HG02973 (cell line): ENCODE results near the gene C10orf67.

Experiments used
- ATAC-seq: cut with Tn5 transposase; IDR thresholded peaks from one replicate; pipeline ENCODE4 v1.9.1; 2021; ENCODE audit warnings: moderate library complexity; ENCODE audit not compliant: unreplicated experiment

The C10orf67 gene

DNA sequence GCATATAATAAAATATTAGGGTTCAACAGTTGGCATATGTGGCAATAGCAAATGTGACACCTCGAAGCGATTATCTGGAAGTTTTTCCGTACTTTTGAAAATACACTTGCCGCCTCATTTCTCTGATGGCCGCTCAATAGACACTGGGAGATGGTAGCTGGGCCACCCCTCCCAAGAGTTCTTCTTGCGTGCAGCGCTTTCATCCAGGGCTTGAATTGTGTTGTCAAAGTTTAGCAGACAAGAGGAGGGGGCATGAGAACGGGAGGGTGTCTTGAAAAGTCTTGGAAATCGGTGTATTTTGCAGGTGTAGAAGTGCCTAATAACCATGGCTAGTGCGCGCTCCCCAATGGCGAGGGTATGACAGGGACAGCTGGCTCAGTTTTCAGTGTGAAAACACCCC lies 144.0 kb downstream of the C10orf67 start:
- ATAC-seq: no peak

- ATAC-seq: no peak
Observed at GRCh38 chr10:23199768-23200511, 144.7 kb downstream of the C10orf67 start.

GRCh38 chr10:23198940-23199767 lies 145.4 kb downstream of the C10orf67 start:
- ATAC-seq: no peak

DNA sequence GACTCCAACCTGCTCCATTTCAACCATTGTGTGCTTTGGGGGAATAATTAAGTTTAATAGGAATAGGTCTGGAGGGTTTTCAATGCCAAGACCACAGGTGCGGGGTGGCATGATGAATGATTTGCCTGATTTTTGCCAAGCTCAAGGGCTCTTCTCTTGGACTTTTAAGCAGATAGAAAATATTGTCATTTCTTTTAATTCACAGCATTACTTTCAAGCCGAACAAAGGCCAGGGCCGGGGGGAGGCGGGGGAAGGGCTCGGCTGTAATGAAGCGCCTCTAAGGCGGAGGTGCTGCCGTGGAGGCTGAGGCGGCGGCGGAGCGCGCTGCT lies 146.0 kb downstream of the C10orf67 start:
- no peak for ATAC-seq

GRCh38 chr10:23197416-23197861 lies 147.2 kb downstream of the C10orf67 start:
- no peak for ATAC-seq

DNA sequence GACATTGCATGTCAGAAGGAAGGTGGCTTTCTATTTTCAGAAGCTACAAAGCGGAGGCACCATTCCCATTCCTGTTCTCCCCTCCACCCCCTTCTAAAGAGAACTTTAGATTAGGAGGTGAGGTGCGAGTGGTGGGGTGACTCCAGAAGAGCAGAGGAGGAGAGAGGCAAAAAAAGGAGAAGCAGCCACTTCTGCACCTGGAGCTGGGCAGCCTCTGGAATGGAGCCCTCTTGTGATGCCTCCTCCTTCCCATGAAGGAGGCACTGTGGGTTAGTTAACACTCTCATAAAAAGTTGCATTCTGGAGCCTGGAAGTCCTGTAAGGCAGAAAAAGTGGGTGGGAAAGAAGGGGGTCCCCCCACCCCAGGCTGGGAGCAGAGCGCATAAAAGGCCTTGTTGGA lies 147.7 kb downstream of the C10orf67 start:
- no peak for ATAC-seq

- no peak for ATAC-seq
Observed at GRCh38 chr10:23195846-23196600, 148.6 kb downstream of the C10orf67 start.

DNA sequence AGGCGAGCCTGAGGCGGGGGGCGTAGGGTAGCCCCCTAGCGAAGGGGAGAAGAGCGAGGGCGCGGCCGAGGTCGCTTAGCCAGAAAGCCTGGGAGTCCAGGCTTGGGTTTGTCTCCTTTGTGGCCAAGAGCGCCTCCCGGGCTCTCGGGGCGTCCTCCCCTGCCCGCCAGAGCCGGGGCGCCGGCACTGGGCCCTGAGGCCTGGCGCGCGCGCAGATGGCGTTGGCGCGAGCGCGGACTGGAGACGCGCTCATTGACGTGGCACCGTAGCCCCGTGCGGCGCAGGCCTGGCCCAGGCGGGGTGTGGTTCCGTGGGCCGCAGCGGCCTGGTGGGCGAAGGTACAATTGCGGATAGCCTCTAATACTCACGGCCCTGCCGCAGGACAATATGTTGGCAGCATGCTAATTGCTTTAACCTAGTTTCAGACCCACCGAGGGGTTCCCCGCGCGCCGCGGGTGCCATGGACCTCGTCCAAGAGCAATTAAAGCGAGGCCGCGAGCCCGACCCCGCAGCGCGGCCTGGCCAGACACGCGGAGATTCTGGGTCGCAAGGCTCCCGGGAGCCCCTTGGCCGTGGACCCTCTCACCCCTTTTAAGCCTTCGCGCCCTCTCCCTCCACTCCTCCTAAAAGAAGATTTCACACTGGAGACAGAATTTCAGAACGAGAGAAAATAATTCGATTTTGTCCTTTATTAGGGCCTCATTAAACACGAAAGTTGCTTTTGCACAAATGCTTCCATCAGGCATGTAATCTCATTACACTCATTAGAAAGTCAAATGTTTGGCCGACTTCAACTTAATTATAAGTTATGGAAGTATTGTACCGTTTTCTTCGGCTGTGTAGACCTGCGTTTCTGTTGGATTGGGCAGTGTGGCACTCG lies 149.4 kb downstream of the C10orf67 start:
- ATAC-seq: no peak

DNA sequence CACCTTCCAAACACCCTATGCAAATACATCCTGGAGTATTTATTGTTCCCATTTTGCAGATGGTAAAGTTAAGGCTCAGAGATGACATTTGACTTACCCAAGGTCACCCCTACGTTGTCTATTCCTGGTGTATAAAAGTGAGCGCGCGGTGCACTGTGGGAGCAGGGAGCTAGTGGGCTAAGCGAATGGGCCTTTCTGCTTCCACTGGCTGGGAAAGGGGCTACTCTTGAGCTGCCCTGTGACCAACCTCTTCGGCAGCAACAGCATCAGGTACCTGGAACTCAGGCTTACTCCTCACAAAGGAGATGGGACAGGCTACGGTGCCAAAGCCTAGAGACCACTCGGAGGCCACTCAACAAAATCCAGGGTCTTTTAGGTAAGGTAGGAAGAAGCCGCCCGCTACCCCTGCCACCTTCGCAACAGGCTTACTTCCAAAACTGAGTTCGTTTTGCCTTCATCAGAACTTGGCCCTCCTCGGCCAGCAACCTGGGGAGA lies 150.1 kb downstream of the C10orf67 start:
- no peak for ATAC-seq

GRCh38 chr10:23193435-23194074 lies 151.0 kb downstream of the C10orf67 start:
- no peak for ATAC-seq

DNA sequence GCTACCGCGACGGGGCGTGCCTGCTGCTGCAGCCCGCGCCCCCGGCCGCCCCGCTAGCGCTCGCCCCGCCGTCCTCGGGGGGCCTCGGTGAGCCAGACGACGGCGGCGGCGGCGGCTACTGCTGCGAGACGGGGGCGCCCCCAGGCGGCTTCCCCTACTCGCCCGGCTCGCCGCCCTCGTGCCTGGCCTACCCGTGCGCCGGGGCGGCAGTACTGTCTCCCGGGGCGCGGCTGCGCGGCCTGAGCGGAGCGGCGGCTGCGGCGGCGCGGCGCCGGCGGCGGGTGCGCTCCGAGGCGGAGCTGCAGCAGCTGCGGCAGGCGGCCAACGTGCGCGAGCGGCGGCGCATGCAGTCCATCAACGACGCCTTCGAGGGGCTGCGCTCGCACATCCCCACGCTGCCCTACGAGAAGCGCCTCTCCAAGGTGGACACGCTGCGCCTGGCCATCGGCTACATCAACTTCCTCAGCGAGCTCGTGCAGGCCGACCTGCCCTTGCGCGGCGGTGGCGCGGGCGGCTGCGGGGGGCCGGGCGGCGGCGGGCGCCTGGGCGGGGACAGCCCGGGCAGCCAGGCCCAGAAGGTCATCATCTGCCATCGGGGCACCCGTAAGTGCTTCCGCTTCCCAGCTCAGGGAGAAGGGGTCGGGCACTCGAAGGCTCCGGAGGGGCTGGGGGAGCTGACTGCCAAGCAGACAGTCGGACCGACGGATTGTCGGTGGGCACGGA lies 151.7 kb downstream of the C10orf67 start:
- ATAC-seq: no peak

GRCh38 chr10:23191764-23192711 lies 152.6 kb downstream of the C10orf67 start, which contains the start of gene PTF1A:
Gene PTF1A (plus strand): TSS chr10:23192312. CDS start chr10:23192531, 219 bp downstream.
- no peak for ATAC-seq

GRCh38 chr10:23190872-23191763 lies 153.5 kb downstream of the C10orf67 start:
- ATAC-seq: no peak

DNA sequence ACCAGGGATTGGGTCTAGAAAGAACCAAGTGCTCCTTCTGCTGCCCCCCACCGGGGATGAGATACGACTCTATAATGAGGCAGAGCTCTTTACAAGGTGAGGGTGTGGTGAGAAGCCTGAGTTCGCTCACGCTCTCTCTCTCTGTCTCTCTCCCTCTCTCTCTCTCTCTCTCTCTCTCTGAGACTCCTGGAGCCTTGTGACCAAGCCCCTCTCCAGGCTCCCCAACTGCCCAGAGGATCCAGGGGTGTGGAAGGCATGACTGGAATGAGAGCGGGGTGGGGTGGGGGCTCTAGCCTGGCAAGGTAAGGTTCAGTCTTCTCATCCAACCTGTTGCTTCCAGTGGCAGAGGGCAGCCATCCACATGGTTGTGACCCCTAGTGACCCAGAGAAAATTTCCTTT lies 155.6 kb downstream of the C10orf67 start:
- no peak for ATAC-seq

DNA sequence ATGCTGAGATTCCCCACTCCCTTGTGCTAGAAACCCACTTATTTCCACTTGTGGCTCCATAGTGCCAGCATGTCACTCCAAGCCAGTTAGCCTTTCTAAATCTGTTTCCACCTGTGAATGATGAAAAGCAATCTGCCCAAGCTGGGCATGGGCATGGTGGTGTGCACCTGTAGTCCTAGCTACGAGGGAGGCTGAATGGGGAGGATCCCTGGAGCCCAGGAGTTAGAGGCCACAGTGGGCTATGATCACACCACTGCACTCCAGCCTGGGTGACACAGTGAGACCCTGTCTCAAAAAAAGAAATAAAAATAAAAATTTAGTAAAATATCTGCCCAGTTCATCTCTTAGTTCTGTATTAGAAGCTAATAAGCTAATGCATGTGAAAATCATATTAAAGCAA lies 157.4 kb downstream of the C10orf67 start:
- ATAC-seq: no peak

- ATAC-seq: no peak
Observed at GRCh38 chr10:23186697-23187096, 157.9 kb downstream of the C10orf67 start.

- ATAC-seq: no peak
Observed at GRCh38 chr10:23186178-23186577, 158.4 kb downstream of the C10orf67 start.
